Activated CD4-positive, alpha-beta memory T cell treated with anti-CD3 and anti-CD28 coated beads, Interleukin-2, amount 10 ng/mL, durations not matched to agents 7 days and 5 days (primary cell): ENCODE data around the gene ABL2. TPM values are rescaled to one million over a fixed set of nuclear protein-coding genes. Genes with fewer than 3 reads are reported as not detected.
"Not testable (repeated sequence)": the region's sequence is repeated elsewhere in the genome, so short reads cannot be mapped to it uniquely, and the experiment has no call there.

Experiments
- CTCF ChIA-PET: fragments of 350-600 bp; sonication (Branson Sonifier 250); formaldehyde crosslinking; loops from one replicate; lab custom pipeline; 2021; ENCODE audit warnings: antibody characterized with exemption, inconsistent platforms; lab: Charles Lee
- POLR2A ChIA-PET: fragments of 350-600 bp; sonication (Branson Sonifier 250); formaldehyde crosslinking; loops from one replicate; lab custom pipeline; 2021; ENCODE audit warnings: antibody characterized with exemption; lab: Charles Lee
- DNase-seq: peaks from one replicate; pipeline ENCODE4 v3.0.0-alpha.2; 2020
- H3K27ac Mint-ChIP-seq: one replicate; pipeline ENCODE4 v1.8.0; 2021; ENCODE audit warnings: mild to moderate bottlenecking, mixed read lengths
- H3K27me3 Mint-ChIP-seq: one replicate; pipeline ENCODE4 v1.8.0; 2021; ENCODE audit warnings: mixed read lengths
- H3K36me3 Mint-ChIP-seq: one replicate; pipeline ENCODE4 v1.8.0; 2021; ENCODE audit warnings: low read depth, mixed read lengths
- H3K4me1 Mint-ChIP-seq: one replicate; pipeline ENCODE4 v1.8.0; 2021; ENCODE audit warnings: mixed read lengths
- H3K4me3 Mint-ChIP-seq: one replicate; pipeline ENCODE4 v1.8.0; 2021; ENCODE audit warnings: mild to moderate bottlenecking, mixed read lengths
- H3K9me3 Mint-ChIP-seq: one replicate; pipeline ENCODE4 v1.8.0; 2021; ENCODE audit warnings: mixed read lengths
- total RNA-seq, 2 experiments: library from RNA; stranded (reverse); gene quantifications; one replicate each; pipeline ENCODE4 v1.2.3, GENCODE V29; 2021

Gene ABL2
- total RNA-seq, 2 experiments from 2014 or later = 8.6 to 9.3 TPM

- Mint-ChIP-seq H3K27ac (no peak overlapping the region), H3K36me3 (no peaks in the 10 kb centered on the region), H3K4me3 (no peak overlapping the region), H3K9me3 (no peaks in the 10 kb centered on the region), H3K4me1 (no peaks in the 10 kb centered on the region), H3K27me3 (no peaks in the 10 kb centered on the region)
- ChIA-PET POLR2A (no interaction called here), CTCF (no interaction called here)
- DNase-seq = no peak
These were observed 7.7 kb upstream of the ABL2 start for GRCh38 chr1:179237222-179237621.

- Mint-ChIP-seq H3K9me3 (no peaks in the 10 kb centered on the region), H3K27me3 (peaks cover 5% of the 10 kb centered on the region), H3K36me3 (no peaks in the 10 kb centered on the region), H3K4me1 (peaks cover 6% of the 10 kb centered on the region), H3K4me3 (no peak overlapping the region), H3K27ac (no peak overlapping the region)
- ChIA-PET POLR2A (interaction anchor here (1.0 kb wide), 1 partner anchor 15 kb away, joined by 3 read pairs; no protein-coding TSS in a partner anchor), CTCF (interaction anchor here (1.2 kb wide), 1 partner anchor 10 kb away, joined by 4 read pairs; no protein-coding TSS in a partner anchor)
- DNase-seq = no peak
These were observed 5.4 kb upstream of the ABL2 start for GRCh38 chr1:179234863-179235262.

GRCh38 chr1:179231923-179232322 is 2.4 kb upstream of the ABL2 start:
- POLR2A ChIA-PET = no interaction called here
- CTCF ChIA-PET = no interaction called here
- no peaks in the 10 kb centered on the region for H3K9me3 Mint-ChIP-seq
- H3K4me3 Mint-ChIP-seq = no peak overlapping the region
- H3K27me3 Mint-ChIP-seq = peaks cover 5% of the 10 kb centered on the region
- no peaks in the 10 kb centered on the region for H3K36me3 Mint-ChIP-seq
- H3K4me1 Mint-ChIP-seq = peaks cover 24% of the 10 kb centered on the region
- H3K27ac Mint-ChIP-seq = no peak overlapping the region
- no peak for DNase-seq

GRCh38 chr1:179230721-179231120 is 1.2 kb upstream of the ABL2 start:
- no peak for DNase-seq
- Mint-ChIP-seq H3K9me3 (no peaks in the 10 kb centered on the region), H3K4me3 (peak overlapping the region; percentile 89), H3K36me3 (no peaks in the 10 kb centered on the region), H3K4me1 (peaks cover 26% of the 10 kb centered on the region), H3K27ac (no peak overlapping the region), H3K27me3 (peaks cover 5% of the 10 kb centered on the region)
- POLR2A ChIA-PET = interaction anchor here (2.2 kb wide), 1 partner anchor 63 kb away, joined by 10 read pairs; the partner anchor contains the start of gene SOAT1
- CTCF ChIA-PET = no interaction called here

GRCh38 chr1:179230251-179230650 is 774 bp upstream of the ABL2 start:
- Mint-ChIP-seq H3K4me1 (peaks cover 26% of the 10 kb centered on the region), H3K4me3 (peak overlapping the region; percentile 89), H3K27ac (no peak overlapping the region), H3K27me3 (peaks cover 5% of the 10 kb centered on the region), H3K9me3 (no peaks in the 10 kb centered on the region), H3K36me3 (no peaks in the 10 kb centered on the region)
- POLR2A ChIA-PET = interaction anchor here (2.2 kb wide), 1 partner anchor 64 kb away, joined by 10 read pairs; the partner anchor contains the start of gene SOAT1
- CTCF ChIA-PET = interaction anchor here (0.6 kb wide), 1 partner anchor 74 kb away, joined by 4 read pairs; no protein-coding TSS in a partner anchor
- DNase-seq = no peak

GRCh38 chr1:179228783-179229213 is 679 bp downstream of the ABL2 start:
- Mint-ChIP-seq H3K9me3 (no peaks in the 10 kb centered on the region), H3K4me1 (peaks cover 26% of the 10 kb centered on the region), H3K27ac (peak overlapping the region; percentile 63), H3K27me3 (peaks cover 5% of the 10 kb centered on the region), H3K36me3 (no peaks in the 10 kb centered on the region), H3K4me3 (peak overlapping the region; percentile 89)
- POLR2A ChIA-PET = interaction anchor here (1.0 to 2.2 kb wide), 2 partner anchors 65 to 146 kb away, joined by 3 to 10 read pairs; partner anchors contain the start of genes SOAT1 and TOR3A
- DNase-seq = peak; percentile 25
- CTCF ChIA-PET = interaction anchor here (1.0 kb wide), 1 partner anchor 91 kb away, joined by 3 read pairs; no protein-coding TSS in a partner anchor

- Mint-ChIP-seq H3K27me3 (peaks cover 5% of the 10 kb centered on the region), H3K27ac (no peak overlapping the region), H3K9me3 (no peaks in the 10 kb centered on the region), H3K36me3 (peaks cover 2% of the 10 kb centered on the region), H3K4me3 (no peak overlapping the region), H3K4me1 (peaks cover 26% of the 10 kb centered on the region)
- ChIA-PET POLR2A (no interaction called here), CTCF (interaction anchor here (0.7 to 1.1 kb wide), 2 partner anchors 20 to 33 kb away, joined by 3 to 4 read pairs; no protein-coding TSS in a partner anchor)
- DNase-seq = no peak
These were observed 2.7 kb downstream of the ABL2 start for GRCh38 chr1:179226738-179227137.

DNA sequence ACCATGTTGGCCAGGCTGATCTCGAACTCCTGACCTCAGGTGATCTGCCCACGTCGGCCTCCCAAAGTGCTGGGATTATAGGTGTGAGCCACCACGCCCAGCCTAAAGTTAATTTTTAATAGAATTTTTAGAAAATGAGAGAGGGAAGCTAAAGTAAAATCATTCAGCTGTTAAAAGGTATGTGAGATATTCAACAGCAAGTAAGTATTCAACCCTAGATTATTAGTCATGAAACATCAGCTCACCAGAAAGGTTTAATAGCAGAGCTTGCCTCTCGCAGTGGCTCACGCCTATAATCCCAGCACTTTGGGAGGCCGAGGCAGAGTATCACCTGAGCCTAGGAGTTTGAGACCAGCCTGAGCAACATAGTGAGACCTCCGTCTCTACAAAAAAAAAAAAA is 5.0 kb downstream of the ABL2 start:
- H3K36me3 Mint-ChIP-seq, H3K4me3 Mint-ChIP-seq, H3K27ac Mint-ChIP-seq, H3K27me3 Mint-ChIP-seq, DNase-seq, H3K9me3 Mint-ChIP-seq, POLR2A ChIA-PET: not testable (repeated sequence)
- H3K4me1 Mint-ChIP-seq = peaks cover 19% of the 10 kb centered on the region
- CTCF ChIA-PET = interaction anchor here (1.2 kb wide), 1 partner anchor 10 kb away, joined by 4 read pairs; no protein-coding TSS in a partner anchor

DNA sequence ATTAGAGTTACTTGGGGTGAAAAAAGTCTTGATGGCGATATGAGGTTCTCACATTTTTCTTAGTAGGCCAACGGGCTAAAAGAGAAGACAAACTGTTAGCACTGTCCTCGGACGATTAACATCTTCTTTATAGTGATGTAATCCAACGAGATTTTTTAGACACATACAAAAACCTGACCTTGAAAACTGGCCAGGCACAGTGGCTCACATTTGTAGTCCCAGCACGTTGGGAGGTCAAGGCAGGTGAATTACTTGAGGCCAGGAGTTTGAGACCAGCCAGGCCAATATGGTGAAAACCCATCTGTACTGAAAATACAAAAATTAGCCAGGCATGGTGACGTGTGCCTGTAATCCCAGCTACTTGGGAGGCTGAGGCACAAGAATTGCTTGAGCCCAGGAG is 8.4 kb downstream of the ABL2 start:
- DNase-seq, POLR2A ChIA-PET, H3K9me3 Mint-ChIP-seq, H3K36me3 Mint-ChIP-seq, H3K27me3 Mint-ChIP-seq, H3K27ac Mint-ChIP-seq, CTCF ChIA-PET, H3K4me3 Mint-ChIP-seq: not testable (repeated sequence)
- H3K4me1 Mint-ChIP-seq = peaks cover 12% of the 10 kb centered on the region

GRCh38 chr1:179217943-179218507 is 11.5 kb downstream of the ABL2 start:
- Mint-ChIP-seq H3K27ac (no peak overlapping the region), H3K4me1 (peaks cover 14% of the 10 kb centered on the region), H3K9me3 (no peaks in the 10 kb centered on the region), H3K36me3 (peaks cover 6% of the 10 kb centered on the region), H3K27me3 (no peaks in the 10 kb centered on the region), H3K4me3 (no peak overlapping the region)
- ChIA-PET POLR2A (no interaction called here), CTCF (interaction anchor here (1.3 to 1.8 kb wide), 2 partner anchors 9 to 151 kb away, joined by 4 to 5 read pairs; no protein-coding TSS in a partner anchor)
- DNase-seq = no peak

- CTCF ChIA-PET, H3K4me1 Mint-ChIP-seq, H3K27ac Mint-ChIP-seq, H3K4me3 Mint-ChIP-seq, H3K27me3 Mint-ChIP-seq, POLR2A ChIA-PET, H3K36me3 Mint-ChIP-seq, H3K9me3 Mint-ChIP-seq, DNase-seq: not testable (repeated sequence)
These were observed 16.2 kb downstream of the ABL2 start for GRCh38 chr1:179213317-179213716.

DNA sequence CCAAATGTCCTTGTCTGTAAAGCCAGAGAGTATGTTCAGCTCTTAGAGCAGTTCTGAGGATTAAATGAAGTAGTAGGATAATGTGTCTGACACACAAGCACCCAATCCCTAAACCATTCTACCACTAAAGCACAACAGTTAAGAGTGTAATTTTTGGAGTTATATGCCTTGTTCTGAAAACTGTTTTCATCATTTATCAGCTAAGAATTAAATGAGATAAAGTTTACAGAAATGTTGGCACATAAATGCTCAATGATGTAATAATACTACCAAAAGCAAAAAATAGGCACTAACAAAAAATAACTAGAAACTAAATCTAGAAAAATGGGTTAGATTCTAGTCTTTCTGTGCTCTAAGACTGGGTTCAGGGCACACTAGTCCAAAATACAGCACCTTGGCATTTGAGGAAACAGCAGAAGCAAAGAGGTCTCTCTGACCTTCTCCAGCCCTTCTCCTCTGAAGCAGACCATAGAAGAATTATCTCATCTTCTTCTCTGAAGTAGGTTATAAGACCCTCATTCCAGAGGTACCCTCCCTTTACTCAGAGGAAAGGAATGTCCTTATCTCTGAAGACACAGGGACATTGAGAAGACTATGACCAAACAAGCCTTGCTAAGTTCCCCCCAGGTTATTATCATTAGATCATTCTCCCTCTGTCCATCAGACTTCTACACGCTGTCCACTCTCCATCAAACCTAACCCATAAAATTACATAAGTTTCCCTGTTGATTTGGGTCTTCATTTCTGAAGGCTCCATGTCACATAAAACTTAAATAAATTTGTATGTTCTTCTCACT is 20.6 kb downstream of the ABL2 start:
- peaks cover 5% of the 10 kb centered on the region for H3K4me1 Mint-ChIP-seq
- ChIA-PET POLR2A (interaction anchor here (0.9 kb wide), 1 partner anchor 108 kb away, joined by 3 read pairs; no protein-coding TSS in a partner anchor), CTCF (interaction anchor here (1.5 kb wide), 1 partner anchor 10 kb away, joined by 4 read pairs; no protein-coding TSS in a partner anchor)
- no peaks in the 10 kb centered on the region for H3K9me3 Mint-ChIP-seq
- DNase-seq = no peak
- H3K27me3 Mint-ChIP-seq = no peaks in the 10 kb centered on the region
- peaks cover 6% of the 10 kb centered on the region for H3K36me3 Mint-ChIP-seq
- H3K4me3 Mint-ChIP-seq = no peak overlapping the region
- H3K27ac Mint-ChIP-seq = no peak overlapping the region

- Mint-ChIP-seq H3K27ac (no peak overlapping the region), H3K9me3 (no peaks in the 10 kb centered on the region)
- POLR2A ChIA-PET = no interaction called here
These were observed 22.7 kb downstream of the ABL2 start for GRCh38 chr1:179206812-179207211.

More at GRCh38 chr1:179206812-179207211, 22.7 kb downstream of the ABL2 start:
- CTCF ChIA-PET = no interaction called here
- Mint-ChIP-seq H3K27me3 (no peaks in the 10 kb centered on the region), H3K4me1 (peaks cover 5% of the 10 kb centered on the region), H3K4me3 (no peak overlapping the region), H3K36me3 (peaks cover 4% of the 10 kb centered on the region)
- DNase-seq = no peak
